AG20443 (cell line): ENCODE measurements around the gene ALPP.
"Not testable (repeated sequence)": the region's sequence is repeated elsewhere in the genome, so short reads cannot be mapped to it uniquely, and the experiment has no call there.

ENCODE experiments used
- DNase-seq: peaks from one replicate; pipeline ENCODE4 v3.0.0; 2012; ENCODE audit warnings: low spot score, mixed read lengths

The ALPP gene

DNA sequence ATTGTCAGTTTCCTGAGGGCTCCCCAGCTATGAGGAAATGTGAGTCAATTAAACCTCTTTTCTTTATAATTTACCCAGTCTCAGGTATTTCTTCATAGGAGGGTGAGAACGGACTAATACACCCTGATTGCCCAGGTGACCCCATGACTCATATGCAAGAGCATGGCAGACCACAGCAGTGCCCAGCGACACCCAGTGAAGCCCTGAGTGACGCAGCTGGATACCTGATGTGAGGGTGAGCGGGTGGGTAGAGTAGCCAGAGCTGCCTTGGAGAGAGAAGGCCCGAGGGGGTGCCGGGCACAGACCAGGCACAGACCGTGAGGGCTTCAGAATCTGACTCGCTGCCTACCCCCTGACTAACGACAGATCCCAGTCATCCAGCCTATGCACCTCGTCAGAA is 43.5 kb downstream of the ALPP start:
- DNase-seq = no peak

DNA sequence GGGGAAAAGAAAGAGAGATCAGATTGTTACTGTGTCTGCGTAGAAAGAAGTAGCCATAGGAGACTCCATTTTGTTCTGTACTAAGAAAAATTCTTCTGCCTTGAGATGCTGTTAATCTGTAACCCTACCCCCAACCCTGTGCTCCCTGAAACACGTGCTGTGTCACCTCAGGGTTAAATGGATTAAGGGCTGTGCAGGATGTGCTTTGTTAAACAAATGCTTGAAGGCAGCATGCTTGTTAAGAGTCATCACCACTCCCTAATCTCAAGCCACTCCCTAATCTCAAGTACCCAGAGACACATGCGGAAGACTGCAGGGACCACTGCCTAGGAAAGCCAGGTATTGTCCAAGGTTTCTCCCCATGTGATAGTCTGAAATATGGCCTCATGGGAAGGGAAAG is 44.4 kb downstream of the ALPP start:
- not testable (repeated sequence) for DNase-seq

DNA sequence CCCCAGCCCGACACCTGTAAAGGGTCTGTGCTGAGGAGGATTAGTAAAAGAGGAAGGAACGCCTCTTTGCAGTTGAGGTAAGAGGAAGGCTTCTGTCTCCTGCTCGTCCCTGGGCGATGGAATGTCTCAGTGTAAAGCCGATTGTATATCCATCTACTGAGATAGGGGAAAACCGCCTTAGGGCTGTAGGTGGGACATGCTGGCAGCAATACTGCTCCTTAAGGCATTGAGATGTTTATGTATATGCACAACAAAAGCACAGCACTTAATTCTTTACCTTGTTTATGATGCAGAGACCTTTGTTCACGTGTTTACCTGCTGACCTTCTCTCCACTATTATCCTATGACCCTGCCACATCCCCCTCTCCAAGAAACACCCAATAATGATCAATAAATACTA is 44.9 kb downstream of the ALPP start:
- not testable (repeated sequence) for DNase-seq

DNA sequence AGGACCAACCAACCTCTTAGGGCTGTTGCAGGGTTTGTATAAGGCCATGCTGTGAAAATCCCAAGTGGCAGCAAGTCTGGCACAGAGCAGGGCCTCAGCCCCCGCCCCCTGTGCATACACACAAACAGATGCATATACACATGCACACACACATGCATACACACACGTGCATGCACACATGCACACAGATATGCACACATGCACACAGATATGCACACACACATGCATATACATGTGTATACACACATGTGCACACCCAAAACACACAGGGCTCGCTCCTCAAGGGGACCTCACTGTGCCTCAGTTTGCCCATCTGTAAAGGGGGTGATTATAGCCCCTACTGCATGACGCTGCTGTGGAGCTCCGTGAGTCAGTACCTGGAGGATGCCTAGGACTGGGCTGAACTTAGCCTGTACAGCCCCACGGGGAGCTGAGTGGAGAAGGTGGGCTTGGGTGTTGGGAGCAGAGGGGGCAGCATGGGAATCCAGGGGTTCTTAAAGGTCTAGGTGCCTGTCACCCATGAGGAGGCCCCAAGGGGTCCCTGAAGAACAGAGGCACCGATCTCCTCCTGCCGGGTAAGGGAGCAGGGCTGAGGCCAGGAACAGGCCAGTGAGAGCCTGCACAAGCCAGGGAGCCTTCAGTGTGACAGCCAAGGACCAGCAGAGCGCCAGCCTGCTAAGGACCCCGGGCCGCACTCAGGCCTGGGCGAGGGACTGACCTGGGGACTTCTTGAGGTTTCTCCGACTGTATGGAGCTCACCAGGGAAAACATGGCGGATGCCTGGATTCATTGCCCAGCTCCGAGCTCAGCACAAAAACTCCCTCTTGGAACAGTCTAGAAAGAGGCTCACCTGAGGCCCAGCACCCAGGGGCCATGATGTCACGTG is 53.4 kb downstream of the ALPP start:
- DNase-seq = no peak
